ENCODE data around the gene ITGA11.

DNA sequence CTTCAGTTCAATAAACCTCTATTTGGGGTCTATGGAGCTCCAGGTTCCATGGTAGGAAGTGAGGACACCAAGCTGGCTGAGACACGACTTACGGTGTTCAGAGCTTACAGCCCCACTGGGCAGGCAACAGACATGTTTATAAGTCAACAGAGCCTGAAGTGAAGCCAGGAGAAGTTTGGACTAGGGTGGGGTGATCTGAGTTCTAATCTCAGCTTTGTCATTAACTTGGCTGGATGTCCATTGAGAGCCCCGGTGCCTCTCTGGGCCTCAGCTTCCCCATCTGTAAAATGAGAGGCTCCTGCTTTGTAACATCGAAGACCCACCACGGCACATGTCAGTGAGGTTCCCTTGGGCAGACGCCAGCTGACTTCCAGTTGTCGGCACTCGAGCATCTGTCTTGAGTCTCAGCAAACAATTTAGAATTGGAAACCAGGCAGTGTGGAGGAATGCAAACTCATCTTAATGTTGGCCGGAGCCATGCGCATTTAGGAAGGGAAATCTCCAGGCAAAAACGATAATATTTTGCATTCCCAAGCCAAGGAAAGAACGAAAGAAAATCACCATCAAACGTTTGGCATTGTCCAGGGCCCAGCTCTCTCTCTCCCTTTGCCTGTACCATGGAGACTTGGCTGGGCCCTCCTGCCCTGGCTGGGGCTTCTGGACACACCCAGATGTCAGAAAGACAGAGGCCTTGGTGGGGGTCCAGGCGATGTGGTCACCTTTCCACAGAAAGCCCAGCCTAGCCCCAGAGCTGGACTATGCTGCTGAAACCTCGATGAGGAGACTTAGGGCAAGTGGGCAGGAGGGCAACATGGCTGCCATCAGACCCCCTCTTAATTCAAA, 18.4 kb downstream of the ITGA11 start:
- TF ChIP-seq, protein P1, sequence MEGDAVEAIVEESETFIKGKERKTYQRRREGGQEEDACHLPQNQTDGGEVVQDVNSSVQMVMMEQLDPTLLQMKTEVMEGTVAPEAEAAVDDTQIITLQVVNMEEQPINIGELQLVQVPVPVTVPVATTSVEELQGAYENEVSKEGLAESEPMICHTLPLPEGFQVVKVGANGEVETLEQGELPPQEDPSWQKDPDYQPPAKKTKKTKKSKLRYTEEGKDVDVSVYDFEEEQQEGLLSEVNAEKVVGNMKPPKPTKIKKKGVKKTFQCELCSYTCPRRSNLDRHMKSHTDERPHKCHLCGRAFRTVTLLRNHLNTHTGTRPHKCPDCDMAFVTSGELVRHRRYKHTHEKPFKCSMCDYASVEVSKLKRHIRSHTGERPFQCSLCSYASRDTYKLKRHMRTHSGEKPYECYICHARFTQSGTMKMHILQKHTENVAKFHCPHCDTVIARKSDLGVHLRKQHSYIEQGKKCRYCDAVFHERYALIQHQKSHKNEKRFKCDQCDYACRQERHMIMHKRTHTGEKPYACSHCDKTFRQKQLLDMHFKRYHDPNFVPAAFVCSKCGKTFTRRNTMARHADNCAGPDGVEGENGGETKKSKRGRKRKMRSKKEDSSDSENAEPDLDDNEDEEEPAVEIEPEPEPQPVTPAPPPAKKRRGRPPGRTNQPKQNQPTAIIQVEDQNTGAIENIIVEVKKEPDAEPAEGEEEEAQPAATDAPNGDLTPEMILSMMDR (conservative IDR thresholded peaks at IDR 0.05; ENCODE audit: low read depth in 2 of 2): no peak
- no peak for TF ChIP-seq JUNB (IDR thresholded peaks at IDR 0.05; ENCODE audit: unreplicated experiment)
- TF ChIP-seq EZH2phosphoT487 (IDR thresholded peaks at IDR 0.05; ENCODE audit: unreplicated experiment): no peak
- no peak for TF ChIP-seq POLR2AphosphoS5 (IDR thresholded peaks at IDR 0.05; ENCODE audit: low read depth)
- no peak for TF ChIP-seq EZH2 (IDR thresholded peaks at IDR 0.05; ENCODE audit: low read depth, unreplicated experiment)
- TF ChIP-seq, protein P2, sequence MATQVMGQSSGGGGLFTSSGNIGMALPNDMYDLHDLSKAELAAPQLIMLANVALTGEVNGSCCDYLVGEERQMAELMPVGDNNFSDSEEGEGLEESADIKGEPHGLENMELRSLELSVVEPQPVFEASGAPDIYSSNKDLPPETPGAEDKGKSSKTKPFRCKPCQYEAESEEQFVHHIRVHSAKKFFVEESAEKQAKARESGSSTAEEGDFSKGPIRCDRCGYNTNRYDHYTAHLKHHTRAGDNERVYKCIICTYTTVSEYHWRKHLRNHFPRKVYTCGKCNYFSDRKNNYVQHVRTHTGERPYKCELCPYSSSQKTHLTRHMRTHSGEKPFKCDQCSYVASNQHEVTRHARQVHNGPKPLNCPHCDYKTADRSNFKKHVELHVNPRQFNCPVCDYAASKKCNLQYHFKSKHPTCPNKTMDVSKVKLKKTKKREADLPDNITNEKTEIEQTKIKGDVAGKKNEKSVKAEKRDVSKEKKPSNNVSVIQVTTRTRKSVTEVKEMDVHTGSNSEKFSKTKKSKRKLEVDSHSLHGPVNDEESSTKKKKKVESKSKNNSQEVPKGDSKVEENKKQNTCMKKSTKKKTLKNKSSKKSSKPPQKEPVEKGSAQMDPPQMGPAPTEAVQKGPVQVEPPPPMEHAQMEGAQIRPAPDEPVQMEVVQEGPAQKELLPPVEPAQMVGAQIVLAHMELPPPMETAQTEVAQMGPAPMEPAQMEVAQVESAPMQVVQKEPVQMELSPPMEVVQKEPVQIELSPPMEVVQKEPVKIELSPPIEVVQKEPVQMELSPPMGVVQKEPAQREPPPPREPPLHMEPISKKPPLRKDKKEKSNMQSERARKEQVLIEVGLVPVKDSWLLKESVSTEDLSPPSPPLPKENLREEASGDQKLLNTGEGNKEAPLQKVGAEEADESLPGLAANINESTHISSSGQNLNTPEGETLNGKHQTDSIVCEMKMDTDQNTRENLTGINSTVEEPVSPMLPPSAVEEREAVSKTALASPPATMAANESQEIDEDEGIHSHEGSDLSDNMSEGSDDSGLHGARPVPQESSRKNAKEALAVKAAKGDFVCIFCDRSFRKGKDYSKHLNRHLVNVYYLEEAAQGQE (IDR thresholded peaks at IDR 0.05; ENCODE audit: unreplicated experiment): no peak
- no peak for TF ChIP-seq NANOG (IDR thresholded peaks at IDR 0.05; ENCODE audit: borderline replicate concordance)
- no peak for TF ChIP-seq STAT1 (IDR thresholded peaks at IDR 0.05; ENCODE audit: unreplicated experiment)
- TF ChIP-seq CREB1 (CRISPR knock-in tag; IDR thresholded peaks at IDR 0.05; ENCODE audit: low read depth): no peak
- TF ChIP-seq ZNF331 (CRISPR knock-in tag; IDR thresholded peaks at IDR 0.05; ENCODE audit: low read depth): no peak
- TF ChIP-seq, protein P3, sequence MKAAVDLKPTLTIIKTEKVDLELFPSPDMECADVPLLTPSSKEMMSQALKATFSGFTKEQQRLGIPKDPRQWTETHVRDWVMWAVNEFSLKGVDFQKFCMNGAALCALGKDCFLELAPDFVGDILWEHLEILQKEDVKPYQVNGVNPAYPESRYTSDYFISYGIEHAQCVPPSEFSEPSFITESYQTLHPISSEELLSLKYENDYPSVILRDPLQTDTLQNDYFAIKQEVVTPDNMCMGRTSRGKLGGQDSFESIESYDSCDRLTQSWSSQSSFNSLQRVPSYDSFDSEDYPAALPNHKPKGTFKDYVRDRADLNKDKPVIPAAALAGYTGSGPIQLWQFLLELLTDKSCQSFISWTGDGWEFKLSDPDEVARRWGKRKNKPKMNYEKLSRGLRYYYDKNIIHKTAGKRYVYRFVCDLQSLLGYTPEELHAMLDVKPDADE (IDR thresholded peaks at IDR 0.05): no peak
- TF ChIP-seq ZNF114 (CRISPR knock-in tag; IDR thresholded peaks at IDR 0.05): no peak
- TF ChIP-seq, protein P4, sequence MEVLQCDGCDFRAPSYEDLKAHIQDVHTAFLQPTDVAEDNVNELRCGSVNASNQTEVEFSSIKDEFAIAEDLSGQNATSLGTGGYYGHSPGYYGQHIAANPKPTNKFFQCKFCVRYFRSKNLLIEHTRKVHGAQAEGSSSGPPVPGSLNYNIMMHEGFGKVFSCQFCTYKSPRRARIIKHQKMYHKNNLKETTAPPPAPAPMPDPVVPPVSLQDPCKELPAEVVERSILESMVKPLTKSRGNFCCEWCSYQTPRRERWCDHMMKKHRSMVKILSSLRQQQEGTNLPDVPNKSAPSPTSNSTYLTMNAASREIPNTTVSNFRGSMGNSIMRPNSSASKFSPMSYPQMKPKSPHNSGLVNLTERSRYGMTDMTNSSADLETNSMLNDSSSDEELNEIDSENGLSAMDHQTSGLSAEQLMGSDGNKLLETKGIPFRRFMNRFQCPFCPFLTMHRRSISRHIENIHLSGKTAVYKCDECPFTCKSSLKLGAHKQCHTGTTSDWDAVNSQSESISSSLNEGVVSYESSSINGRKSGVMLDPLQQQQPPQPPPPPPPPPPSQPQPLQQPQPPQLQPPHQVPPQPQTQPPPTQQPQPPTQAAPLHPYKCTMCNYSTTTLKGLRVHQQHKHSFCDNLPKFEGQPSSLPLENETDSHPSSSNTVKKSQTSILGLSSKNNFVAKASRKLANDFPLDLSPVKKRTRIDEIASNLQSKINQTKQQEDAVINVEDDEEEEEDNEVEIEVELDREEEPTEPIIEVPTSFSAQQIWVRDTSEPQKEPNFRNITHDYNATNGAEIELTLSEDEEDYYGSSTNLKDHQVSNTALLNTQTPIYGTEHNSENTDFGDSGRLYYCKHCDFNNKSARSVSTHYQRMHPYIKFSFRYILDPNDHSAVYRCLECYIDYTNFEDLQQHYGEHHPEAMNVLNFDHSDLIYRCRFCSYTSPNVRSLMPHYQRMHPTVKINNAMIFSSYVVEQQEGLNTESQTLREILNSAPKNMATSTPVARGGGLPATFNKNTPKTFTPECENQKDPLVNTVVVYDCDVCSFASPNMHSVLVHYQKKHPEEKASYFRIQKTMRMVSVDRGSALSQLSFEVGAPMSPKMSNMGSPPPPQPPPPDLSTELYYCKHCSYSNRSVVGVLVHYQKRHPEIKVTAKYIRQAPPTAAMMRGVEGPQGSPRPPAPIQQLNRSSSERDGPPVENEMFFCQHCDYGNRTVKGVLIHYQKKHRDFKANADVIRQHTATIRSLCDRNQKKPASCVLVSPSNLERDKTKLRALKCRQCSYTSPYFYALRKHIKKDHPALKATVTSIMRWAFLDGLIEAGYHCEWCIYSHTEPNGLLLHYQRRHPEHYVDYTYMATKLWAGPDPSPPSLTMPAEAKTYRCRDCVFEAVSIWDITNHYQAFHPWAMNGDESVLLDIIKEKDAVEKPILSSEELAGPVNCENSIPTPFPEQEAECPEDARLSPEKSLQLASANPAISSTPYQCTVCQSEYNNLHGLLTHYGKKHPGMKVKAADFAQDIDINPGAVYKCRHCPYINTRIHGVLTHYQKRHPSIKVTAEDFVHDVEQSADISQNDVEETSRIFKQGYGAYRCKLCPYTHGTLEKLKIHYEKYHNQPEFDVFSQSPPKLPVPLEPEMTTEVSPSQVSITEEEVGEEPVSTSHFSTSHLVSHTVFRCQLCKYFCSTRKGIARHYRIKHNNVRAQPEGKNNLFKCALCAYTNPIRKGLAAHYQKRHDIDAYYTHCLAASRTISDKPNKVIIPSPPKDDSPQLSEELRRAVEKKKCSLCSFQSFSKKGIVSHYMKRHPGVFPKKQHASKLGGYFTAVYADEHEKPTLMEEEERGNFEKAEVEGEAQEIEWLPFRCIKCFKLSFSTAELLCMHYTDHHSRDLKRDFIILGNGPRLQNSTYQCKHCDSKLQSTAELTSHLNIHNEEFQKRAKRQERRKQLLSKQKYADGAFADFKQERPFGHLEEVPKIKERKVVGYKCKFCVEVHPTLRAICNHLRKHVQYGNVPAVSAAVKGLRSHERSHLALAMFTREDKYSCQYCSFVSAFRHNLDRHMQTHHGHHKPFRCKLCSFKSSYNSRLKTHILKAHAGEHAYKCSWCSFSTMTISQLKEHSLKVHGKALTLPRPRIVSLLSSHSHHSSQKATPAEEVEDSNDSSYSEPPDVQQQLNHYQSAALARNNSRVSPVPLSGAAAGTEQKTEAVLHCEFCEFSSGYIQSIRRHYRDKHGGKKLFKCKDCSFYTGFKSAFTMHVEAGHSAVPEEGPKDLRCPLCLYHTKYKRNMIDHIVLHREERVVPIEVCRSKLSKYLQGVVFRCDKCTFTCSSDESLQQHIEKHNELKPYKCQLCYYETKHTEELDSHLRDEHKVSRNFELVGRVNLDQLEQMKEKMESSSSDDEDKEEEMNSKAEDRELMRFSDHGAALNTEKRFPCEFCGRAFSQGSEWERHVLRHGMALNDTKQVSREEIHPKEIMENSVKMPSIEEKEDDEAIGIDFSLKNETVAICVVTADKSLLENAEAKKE (CRISPR knock-in tag; IDR thresholded peaks at IDR 0.05): no peak

All from GM23338 (cell line).